ENCODE measurements around the gene HBG1. TPM values are rescaled to one million over a fixed set of nuclear protein-coding genes. Genes with fewer than 3 reads are reported as not detected.
A peak's percentile ranks its signal among the peaks of the same experiment; 100 is the strongest.

The HBG1 gene
- polyA plus RNA-seq, 1 donor (not counting 4 experiments of a cell fraction or from before 2014, with no cell fraction given): 0.30 TPM

- H3K79me2 ChIP-seq (ENCODE audit: control insufficient read depth, insufficient read depth, low read length): no peaks in the 10 kb centered on the region
- no peak for FAIRE-seq
- H3K9me3 ChIP-seq (ENCODE audit: control insufficient read depth, low read depth, low read length): no peaks in the 10 kb centered on the region
- H3K9me1 ChIP-seq (ENCODE audit: control insufficient read depth, extremely low read depth, insufficient read depth, low read length): no peaks in the 10 kb centered on the region
- no peaks in the 10 kb centered on the region for H3K27me3 ChIP-seq (ENCODE audit: control insufficient read depth, extremely low read depth, insufficient read depth, low read length)
- no peak overlapping the region for H2AFZ ChIP-seq (ENCODE audit: control insufficient read depth, low read length)
- no peak for TF ChIP-seq EZH2 (IDR thresholded peaks at IDR 0.05; ENCODE audit: low read length)
- no peak for TF ChIP-seq CTCF (optimal IDR thresholded peaks at IDR 0.05 in 1 of 3, IDR thresholded peaks at IDR 0.05 in 1 of 3, conservative IDR thresholded peaks at IDR 0.05 in 1 of 3; ENCODE audit: extremely low read depth in 1 of 3, insufficient read depth in 2 of 3, low read length in 3 of 3)
- no peak overlapping the region for H3K4me2 ChIP-seq (ENCODE audit: control insufficient read depth, extremely low read depth, insufficient read depth, low read depth, low read length)
- dilution Hi-C loops (cut with MboI; ENCODE audit: extremely low pct_ligation_motif_present, low sequenced_read_pairs): no loop called here
- H3K36me3 ChIP-seq (ENCODE audit: control insufficient read depth in 2 of 2, extremely low read depth in 1 of 2, insufficient read depth in 2 of 2, low read length in 2 of 2): no peaks in the 10 kb centered on the region
- no peak for DNase-seq (ENCODE audit: low read depth, low spot score)
- no peaks in the 10 kb centered on the region for H4K20me1 ChIP-seq (ENCODE audit: control insufficient read depth, extremely low read depth, insufficient read depth, low read length)
- H3K9ac ChIP-seq (ENCODE audit: control insufficient read depth, extremely low read depth, insufficient read depth, low read length): no peak overlapping the region
- H3K27ac ChIP-seq (ENCODE audit: control insufficient read depth, insufficient read depth, low read length): no peak overlapping the region
- no peaks in the 10 kb centered on the region for H3K4me1 ChIP-seq (ENCODE audit: control insufficient read depth, extremely low read depth, insufficient read depth, low read length)
- no peak overlapping the region for H3K4me3 ChIP-seq (ENCODE audit: control insufficient read depth in 2 of 3, extremely low read depth in 1 of 3, insufficient read depth in 2 of 3, low read depth in 1 of 3, low read length in 3 of 3)
These were observed 39.2 kb downstream of the HBG1 start for GRCh38 chr11:5210376-5210885.

GRCh38 chr11:5204787-5205186 is 44.9 kb downstream of the HBG1 start:
- no peaks in the 10 kb centered on the region for H3K4me1 ChIP-seq (ENCODE audit: control insufficient read depth, extremely low read depth, insufficient read depth, low read length)
- H3K9me1 ChIP-seq (ENCODE audit: control insufficient read depth, extremely low read depth, insufficient read depth, low read length): no peaks in the 10 kb centered on the region
- H3K36me3 ChIP-seq (ENCODE audit: control insufficient read depth in 2 of 2, extremely low read depth in 1 of 2, insufficient read depth in 2 of 2, low read length in 2 of 2): no peaks in the 10 kb centered on the region
- H3K4me3 ChIP-seq (ENCODE audit: control insufficient read depth in 2 of 3, extremely low read depth in 1 of 3, insufficient read depth in 2 of 3, low read depth in 1 of 3, low read length in 3 of 3): no peak overlapping the region
- no peaks in the 10 kb centered on the region for H3K27me3 ChIP-seq (ENCODE audit: control insufficient read depth, extremely low read depth, insufficient read depth, low read length)
- no peak overlapping the region for H3K4me2 ChIP-seq (ENCODE audit: control insufficient read depth, extremely low read depth, insufficient read depth, low read depth, low read length)
- H3K79me2 ChIP-seq (ENCODE audit: control insufficient read depth, insufficient read depth, low read length): no peaks in the 10 kb centered on the region
- no peak for DNase-seq (ENCODE audit: low read depth, low spot score)
- no peak overlapping the region for H3K9ac ChIP-seq (ENCODE audit: control insufficient read depth, extremely low read depth, insufficient read depth, low read length)
- dilution Hi-C loops (cut with MboI; ENCODE audit: extremely low pct_ligation_motif_present, low sequenced_read_pairs): no loop called here
- no peak overlapping the region for H2AFZ ChIP-seq (ENCODE audit: control insufficient read depth, low read length)
- H3K27ac ChIP-seq (ENCODE audit: control insufficient read depth, insufficient read depth, low read length): no peak overlapping the region
- no peaks in the 10 kb centered on the region for H4K20me1 ChIP-seq (ENCODE audit: control insufficient read depth, extremely low read depth, insufficient read depth, low read length)
- TF ChIP-seq EZH2 (IDR thresholded peaks at IDR 0.05; ENCODE audit: low read length): no peak
- TF ChIP-seq CTCF (optimal IDR thresholded peaks at IDR 0.05 in 1 of 3, IDR thresholded peaks at IDR 0.05 in 1 of 3, conservative IDR thresholded peaks at IDR 0.05 in 1 of 3; ENCODE audit: extremely low read depth in 1 of 3, insufficient read depth in 2 of 3, low read length in 3 of 3): peak; percentile 43 to 44 (median 44)
- FAIRE-seq: peak; percentile 51
- H3K9me3 ChIP-seq (ENCODE audit: control insufficient read depth, low read depth, low read length): no peaks in the 10 kb centered on the region
